HS-27A (cell line): ENCODE measurements around the gene S100A7A.
"Not testable (repeated sequence)": the region's sequence is repeated elsewhere in the genome, so short reads cannot be mapped to it uniquely, and the experiment has no call there.

Experiments
- DNase-seq: peaks from one replicate; pipeline ENCODE4 v3.0.0-alpha.2; 2012; ENCODE audit warnings: low read depth, missing footprints

Gene S100A7A

GRCh38 chr1:153422450-153423068 is 6.2 kb downstream of the S100A7A start:
- peak; percentile 30 for DNase-seq

- DNase-seq = no peak
These were observed 10.5 kb downstream of the S100A7A start for GRCh38 chr1:153426809-153427208.

- no peak for DNase-seq
These were observed 11.8 kb downstream of the S100A7A start for GRCh38 chr1:153428073-153428638.

GRCh38 chr1:153428791-153429190 is 12.5 kb downstream of the S100A7A start:
- no peak for DNase-seq

GRCh38 chr1:153429266-153430165 is 13.2 kb downstream of the S100A7A start:
- no peak for DNase-seq

- no peak for DNase-seq
These were observed 13.8 kb downstream of the S100A7A start for GRCh38 chr1:153430166-153430553.

- no peak for DNase-seq
These were observed 14.2 kb downstream of the S100A7A start for GRCh38 chr1:153430561-153430960.

GRCh38 chr1:153431002-153431401 is 14.7 kb downstream of the S100A7A start:
- no peak for DNase-seq

GRCh38 chr1:153431427-153431826 is 15.1 kb downstream of the S100A7A start:
- DNase-seq = no peak

GRCh38 chr1:153431928-153432327 is 15.6 kb downstream of the S100A7A start:
- no peak for DNase-seq

- no peak for DNase-seq
These were observed 16.8 kb downstream of the S100A7A start for GRCh38 chr1:153432874-153433681.

GRCh38 chr1:153434746-153435455 is 18.6 kb downstream of the S100A7A start:
- no peak for DNase-seq

- no peak for DNase-seq
These were observed 20.9 kb downstream of the S100A7A start for GRCh38 chr1:153437236-153437635.

- DNase-seq = no peak
These were observed 22.3 kb downstream of the S100A7A start for GRCh38 chr1:153438599-153438998.

GRCh38 chr1:153439273-153439672 is 23.0 kb downstream of the S100A7A start:
- DNase-seq = no peak

GRCh38 chr1:153441238-153441755 is 25.0 kb downstream of the S100A7A start:
- no peak for DNase-seq

GRCh38 chr1:153443486-153443885 is 27.2 kb downstream of the S100A7A start:
- no peak for DNase-seq

GRCh38 chr1:153444078-153444477 is 27.8 kb downstream of the S100A7A start:
- no peak for DNase-seq

- DNase-seq = peak; percentile 4
These were observed 31.3 kb downstream of the S100A7A start for GRCh38 chr1:153447498-153448170.

- DNase-seq = not testable (repeated sequence)
These were observed 32.5 kb downstream of the S100A7A start for GRCh38 chr1:153448851-153449250.

- no peak for DNase-seq
These were observed 40.1 kb downstream of the S100A7A start for GRCh38 chr1:153456396-153456795.
